ENCODE measurements around the gene ZSWIM6.

The ZSWIM6 gene

DNA sequence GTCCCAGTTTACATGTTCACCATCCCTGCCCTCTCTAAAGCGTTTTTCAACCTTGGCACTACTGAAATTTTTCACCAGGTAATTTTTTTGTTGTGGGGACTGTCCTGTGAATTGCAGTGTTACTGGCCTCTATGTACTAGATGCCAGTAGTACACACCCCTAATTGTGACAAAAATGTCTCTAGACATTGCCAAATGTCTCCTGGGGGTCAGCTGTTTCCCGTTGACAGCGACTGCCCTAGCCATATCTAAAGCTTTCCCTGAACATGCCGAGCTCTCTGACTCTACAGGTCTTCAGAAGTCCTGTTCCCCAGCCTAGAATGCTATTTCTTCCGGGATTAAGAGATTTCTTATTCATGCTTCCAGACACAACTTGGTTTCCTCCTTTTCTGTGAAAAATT is 235.3 kb downstream of the ZSWIM6 start:
- DNase-seq = no peak

DNA sequence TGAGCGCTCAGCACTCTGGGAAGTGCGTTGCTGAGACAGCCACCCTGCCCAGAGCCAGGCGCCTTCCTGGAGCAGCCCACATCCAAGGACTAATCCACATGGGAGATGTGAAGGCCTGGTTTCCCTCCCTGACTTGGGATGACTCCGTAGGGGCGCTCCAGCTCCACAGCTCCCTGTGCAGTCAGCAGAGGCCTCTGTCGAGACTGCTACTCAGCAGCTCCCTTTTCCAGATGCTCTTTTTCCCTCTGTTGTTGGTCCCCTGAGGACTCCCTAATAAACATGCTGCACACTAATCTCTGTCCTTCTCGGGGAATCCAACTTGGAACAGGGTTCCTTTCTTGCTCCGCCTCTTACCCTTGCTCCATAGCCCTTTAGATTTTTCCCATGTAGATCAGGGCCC is 237.3 kb downstream of the ZSWIM6 start:
- no peak for DNase-seq

DNA sequence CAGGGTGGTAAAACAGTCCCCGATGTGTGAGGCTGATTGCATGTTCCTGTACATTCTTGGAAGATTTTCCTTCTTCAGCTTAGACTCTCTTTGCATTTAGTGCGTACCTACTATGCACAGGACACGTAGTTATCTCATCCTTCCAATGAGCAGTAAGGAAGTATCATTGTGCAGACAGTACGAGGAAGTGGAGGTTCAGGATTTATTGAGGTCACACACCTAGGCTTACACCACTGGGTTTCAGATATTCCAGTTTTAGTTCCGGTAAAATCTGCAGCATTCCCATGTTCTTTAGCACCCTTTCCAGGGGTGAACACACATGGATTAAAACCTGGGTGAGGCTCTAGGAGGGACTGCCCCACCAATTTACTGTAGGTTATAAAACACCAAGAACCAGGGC is 238.7 kb downstream of the ZSWIM6 start:
- no peak for DNase-seq

DNA sequence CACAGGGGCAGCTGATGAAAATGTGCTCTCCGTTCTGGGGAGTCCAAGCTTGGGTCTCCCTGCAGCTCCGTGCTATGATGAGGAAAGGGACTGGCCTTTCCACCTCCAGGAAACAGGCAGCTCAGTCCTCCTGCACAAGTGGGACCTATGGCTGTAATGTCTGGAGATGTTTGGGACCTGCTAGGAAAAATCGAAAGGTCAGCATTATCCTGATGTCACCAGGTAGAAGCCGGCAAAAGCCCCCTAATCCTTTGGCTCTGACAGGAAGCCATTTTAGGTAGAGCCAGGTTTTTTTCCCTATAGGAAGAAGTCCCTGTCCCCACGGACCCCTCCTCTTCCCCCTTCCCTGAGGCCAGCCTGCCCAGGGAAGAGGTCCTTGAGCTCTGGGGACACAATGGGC is 240.9 kb downstream of the ZSWIM6 start:
- no peak for DNase-seq

DNA sequence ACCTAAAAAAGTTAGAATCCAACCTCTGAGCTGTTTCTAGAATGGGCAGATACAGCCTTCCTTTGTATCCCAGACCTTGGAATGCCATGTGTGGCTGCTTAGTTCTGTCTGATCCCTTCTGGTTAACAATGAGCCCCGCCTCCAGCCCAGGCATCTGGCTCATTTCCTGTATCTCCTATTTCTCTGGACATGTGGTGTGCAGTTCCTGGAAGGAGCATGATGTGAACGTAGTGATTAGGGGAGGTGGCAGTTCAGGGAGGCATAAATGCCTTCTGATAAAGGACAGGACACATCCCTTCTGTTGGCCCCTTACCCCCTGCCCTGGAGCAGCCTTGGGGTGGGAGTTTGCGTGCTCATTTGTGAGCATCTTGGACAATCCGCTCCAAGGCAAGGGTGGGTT is 243.0 kb downstream of the ZSWIM6 start:
- DNase-seq = no peak

DNA sequence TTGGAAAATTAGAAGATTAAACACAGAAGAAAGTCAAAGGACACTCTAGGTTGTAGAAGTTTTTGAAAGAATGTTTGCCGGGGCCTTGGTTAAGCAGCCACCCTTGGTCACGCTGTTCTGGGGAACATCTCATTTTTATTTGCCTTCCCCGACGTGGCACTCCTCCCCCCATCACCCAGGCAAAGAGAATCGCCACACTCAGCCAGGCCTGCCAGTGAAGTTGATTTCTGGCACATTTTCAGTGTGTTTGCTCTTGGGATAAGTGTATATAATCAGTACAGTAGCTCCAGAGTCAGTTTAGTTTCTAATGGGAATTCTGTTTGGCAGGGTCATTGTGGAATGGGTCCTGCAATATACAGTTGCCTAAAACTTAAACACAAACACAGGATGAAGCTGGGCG is 243.5 kb downstream of the ZSWIM6 start:
- DNase-seq = no peak

DNA sequence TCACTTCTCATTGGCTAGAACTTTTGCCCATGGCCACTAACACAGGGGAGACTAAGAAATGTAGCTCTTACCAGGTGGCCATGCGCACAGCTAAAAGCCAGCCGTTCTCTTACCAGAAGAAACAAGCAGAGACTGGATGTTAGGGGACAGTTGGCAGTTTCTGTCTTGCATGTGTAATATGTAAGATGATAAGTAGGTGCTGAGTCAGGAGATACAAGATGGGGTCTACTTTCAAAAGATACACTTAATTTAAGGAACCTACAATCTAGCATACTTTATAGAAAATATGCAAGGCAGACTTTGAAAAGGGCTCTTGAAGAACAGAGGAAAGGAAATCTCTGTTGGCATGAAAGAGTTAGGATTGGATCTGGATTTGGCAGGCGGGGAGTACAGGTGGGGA is 244.5 kb downstream of the ZSWIM6 start:
- no peak for DNase-seq

DNA sequence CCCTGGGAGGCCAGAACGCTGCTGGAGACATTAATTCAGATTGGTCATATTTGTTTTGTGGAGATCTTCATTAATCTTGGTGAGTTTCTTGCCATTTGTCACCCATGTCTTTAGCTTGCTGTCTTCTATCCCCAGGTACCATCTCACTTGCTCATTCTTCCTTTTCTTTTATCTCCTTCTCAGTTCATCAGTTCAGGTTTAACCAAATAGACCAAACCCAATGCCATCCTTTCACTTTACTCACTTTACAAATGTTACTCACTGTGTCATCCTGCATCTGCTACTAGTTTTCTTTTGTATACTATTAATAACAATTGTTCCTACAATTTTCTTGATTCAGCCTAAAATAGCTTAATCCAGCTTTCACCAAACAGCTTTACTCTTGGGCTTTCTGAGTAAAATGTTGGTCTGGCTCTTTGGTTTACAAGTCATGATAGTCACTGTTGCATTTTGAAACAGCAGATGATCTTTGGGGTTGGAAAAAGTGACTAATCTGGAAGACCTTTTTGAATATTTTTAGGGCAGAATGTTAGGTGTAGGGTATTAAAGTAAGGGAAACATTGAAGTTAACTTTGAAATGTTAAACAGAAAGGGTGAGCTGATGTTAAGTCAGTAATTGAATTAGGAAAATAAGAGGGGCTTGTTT is 246.9 kb downstream of the ZSWIM6 start:
- DNase-seq = no peak

DNA sequence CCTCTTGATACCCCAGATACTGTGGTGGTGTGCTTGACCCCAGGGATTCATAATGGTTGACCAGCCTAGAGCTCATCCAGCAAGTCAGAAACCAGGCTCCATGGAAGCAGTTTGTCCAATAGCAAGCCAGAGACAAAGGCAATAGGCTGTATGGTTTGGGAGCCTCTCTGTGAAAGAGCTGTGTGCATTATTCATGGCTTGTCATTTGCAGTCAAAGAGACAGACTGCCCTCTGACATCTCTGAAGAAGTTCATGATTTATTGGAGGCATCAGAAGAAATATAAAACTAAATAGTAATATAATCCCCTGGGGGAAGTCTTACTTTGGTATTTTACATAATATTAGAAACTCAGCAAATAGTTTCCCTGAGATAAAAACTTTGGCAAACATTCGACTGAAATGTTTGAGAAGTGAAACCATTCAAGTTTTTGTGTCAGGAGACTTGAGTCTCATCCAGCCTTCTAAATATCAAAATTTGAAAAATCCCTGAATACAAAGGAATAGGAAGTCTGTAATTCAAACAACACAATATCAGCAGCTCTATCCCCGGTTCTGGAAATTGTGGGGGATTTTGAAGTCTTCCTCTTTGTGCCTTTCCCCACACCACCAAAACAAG is 250.3 kb downstream of the ZSWIM6 start:
- no peak for DNase-seq

DNA sequence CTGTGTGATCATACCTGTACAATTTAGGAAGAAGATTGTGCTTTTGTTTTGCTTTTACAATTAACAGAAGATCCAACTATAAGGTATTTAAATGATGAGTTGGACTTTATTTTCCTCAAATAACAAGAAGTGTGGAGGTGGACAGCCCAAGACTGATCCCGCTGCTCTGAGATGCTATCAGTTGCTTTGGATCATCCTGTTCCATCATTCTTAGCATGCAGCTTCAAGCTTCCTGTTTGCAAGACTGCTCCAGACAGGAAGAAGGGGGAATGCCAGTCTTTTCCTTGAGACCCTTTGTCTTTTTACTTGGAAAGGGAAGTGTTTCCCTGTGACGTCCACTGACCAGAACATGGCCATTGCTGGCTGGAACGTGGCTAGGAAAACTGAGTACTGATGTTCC is 250.8 kb downstream of the ZSWIM6 start:
- no peak for DNase-seq

DNA sequence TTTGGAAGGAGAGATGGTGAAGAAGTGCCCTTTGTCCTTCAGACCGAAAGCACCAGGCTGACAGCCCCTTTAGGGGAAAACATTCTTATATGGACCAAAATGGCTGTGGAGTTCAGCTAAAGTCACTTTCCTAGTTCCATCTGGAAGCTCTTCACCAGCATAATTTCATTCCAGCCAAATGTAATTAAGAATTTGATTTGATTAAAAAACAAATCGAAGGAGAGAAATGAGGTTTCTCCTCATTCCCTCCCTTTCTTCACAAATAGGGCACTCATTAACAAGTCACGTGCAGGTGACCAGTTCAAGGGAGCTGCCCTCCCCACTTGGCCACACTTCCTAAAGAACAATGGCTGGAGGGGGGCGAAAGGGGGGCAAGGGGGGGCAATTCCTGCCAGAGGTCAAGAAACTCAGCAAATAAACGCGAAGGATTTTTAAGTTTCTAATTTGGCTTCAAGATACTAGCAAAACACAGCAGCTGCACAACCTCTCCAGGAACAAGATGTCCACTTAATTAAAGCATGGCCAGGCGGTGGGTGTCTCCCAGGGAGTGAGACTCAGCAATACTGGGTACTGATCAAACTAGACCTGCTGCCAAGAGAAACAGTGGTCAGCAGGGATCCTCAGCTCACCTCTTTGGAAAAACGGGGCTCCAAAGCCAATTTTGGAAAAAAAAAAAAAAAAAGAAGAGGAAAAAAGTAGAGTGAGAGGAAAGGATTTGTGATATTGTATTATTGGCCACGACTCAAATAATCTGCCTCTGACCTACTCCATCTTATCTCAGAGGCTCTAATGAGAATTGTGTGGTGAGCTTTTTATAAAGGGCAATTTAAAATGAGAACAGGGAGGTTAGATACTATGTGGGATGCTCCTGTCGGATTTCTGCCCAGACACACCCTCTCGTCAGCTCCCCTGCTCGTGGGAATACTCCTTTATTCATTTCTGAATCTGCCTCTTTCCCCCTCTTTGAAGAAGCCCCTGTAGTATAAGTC is 254.3 kb downstream of the ZSWIM6 start:
- no peak for DNase-seq

DNA sequence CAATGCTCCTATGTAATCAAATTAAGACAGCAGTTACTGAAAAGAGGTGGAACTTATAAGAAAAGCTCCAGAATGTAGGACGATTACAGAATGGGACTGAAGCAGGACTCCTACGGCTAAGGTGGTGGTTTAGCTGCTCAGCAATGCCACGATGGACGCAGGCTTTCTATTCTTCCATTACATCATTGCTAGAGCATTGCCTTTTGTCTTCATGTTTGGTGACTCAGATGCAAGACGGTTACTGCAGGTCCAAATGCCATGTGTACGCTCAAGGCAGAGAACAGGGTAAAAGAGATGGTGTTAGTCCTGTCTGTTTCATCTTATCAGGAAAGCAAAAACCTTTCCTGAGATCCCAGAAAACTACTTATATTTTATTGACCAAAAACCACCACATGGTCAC is 255.1 kb downstream of the ZSWIM6 start:
- no peak for DNase-seq

DNA sequence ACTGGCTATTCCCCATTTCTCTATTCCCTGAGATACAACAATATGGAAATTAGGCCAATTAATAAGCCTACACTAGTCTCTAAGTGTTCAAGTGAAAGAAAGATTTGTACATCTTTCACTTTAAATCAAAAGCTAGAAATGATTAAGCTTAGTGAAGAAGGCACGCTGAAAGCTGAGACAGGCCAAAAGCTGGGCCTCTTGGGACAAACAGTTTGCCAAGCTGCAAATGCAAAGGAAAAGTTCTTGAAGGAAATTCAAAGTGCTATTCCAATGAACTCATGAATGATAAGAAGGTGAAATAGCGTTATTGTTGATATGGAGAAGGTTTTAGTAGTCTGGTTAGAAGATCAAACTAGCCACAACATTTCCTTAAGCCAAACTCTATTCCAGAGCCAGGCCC is 256.2 kb downstream of the ZSWIM6 start:
- no peak for DNase-seq

DNA sequence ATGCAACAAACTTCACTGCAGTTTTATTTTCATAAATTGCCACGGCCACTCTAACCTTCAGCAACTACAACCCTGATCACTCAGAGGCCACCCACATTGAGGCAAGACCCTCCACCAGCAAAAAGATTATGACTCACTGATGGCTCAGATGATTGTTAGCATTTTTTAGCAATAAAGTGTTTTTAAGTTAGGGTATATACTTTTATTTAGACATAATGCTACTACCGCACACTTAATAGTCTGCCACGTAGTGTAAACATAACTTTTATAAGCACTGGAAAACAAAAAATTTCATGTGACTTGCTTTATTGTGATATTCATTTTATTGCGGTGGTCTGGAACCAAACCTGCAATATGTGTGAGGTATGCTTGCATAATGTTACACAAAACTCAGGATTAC is 257.9 kb downstream of the ZSWIM6 start:
- DNase-seq = no peak

DNA sequence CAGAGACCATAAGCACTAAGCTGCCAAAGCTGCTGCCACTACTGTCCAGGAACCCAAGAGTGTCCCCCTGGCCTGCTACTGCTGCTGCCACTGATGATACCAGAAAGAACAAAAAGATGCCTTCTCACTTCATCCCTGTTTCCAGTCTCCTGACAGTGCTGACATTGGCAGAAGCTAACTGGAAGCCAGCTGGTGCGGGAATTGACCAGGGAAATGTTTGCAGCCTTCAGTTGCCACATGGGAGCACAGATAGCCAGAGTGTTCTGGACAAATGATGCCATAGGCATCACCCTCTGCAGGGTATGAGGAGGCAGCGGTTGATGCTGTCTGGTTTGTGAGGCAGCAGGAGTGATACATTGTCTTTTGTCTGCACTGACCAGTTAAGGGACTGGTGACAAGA is 258.4 kb downstream of the ZSWIM6 start:
- DNase-seq = no peak

DNA sequence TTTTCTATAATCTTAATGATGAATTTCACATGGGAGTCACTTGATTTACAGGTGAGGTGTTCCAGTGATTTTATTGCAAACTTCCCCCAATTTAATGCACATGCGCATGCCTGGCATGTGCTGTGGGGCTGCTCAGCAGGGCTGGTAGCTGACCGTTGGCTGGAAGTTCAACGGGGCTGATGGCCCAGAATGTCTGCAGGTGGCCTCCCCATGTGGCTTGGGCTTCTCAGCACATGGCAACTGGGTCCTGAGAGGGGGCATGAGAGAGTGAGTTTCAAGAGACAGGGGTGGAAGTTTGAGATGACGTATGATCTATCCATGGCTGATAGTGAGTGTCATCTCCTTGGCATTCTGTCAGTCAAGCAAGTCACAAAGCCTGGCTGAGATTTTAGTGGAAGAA is 259.8 kb downstream of the ZSWIM6 start:
- DNase-seq = no peak

DNA sequence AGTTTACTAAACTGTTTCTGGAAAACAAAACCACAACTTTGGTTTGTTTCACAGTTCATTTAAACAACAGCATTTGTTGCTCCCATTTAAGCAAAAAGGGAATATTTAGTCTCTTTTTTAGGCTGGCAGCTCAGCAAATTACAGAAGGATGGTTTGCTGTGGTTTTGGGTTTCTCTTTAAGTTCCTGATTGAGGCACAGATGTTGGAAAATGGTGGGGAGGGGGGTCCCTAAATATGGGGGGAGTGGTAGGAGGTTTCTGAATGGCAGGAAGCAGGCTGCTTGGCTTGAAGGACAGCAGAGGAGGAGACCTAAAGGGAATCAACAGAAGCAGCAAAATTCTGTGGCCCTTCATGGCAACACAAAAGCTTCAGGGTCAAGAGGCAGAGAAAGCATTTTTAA is 263.4 kb downstream of the ZSWIM6 start:
- no peak for DNase-seq

Data from activated gamma-delta T cell treated with Interleukin-2 at 50 U/mL for 16 hours (primary cell).